T-helper 22 cell (primary cell): ENCODE data around the gene COMMD7.

Experiments
- DNase-seq: peaks from one replicate; pipeline ENCODE4 v3.0.0-alpha.2; 2020; ENCODE audit warnings: low read depth

Gene COMMD7

GRCh38 chr20:32743237-32744112 is at the start of gene COMMD7:
TSS of gene COMMD7 (minus strand) at chr20:32743467. CDS start at chr20:32743391, 76 bp downstream.
- peak; percentile 45 for DNase-seq

GRCh38 chr20:32792731-32793458 is 49.6 kb upstream of the COMMD7 start:
- no peak for DNase-seq

- DNase-seq = peak; percentile 13
These were observed 49.0 kb upstream of the COMMD7 start for GRCh38 chr20:32792316-32792715.

GRCh38 chr20:32790751-32791057 is 47.4 kb upstream of the COMMD7 start:
- DNase-seq = no peak

GRCh38 chr20:32789896-32790750 is 46.9 kb upstream of the COMMD7 start:
- DNase-seq = peak; percentile 34

GRCh38 chr20:32787168-32787567 is 43.9 kb upstream of the COMMD7 start:
- no peak for DNase-seq

- DNase-seq = no peak
These were observed 42.9 kb upstream of the COMMD7 start for GRCh38 chr20:32786059-32786760.

- DNase-seq = no peak
These were observed 41.3 kb upstream of the COMMD7 start for GRCh38 chr20:32784369-32785080.

- DNase-seq = no peak
These were observed 37.7 kb upstream of the COMMD7 start for GRCh38 chr20:32780749-32781655.

GRCh38 chr20:32780278-32780677 is 37.0 kb upstream of the COMMD7 start:
- no peak for DNase-seq

GRCh38 chr20:32779500-32780211 is 36.4 kb upstream of the COMMD7 start:
- DNase-seq = no peak

GRCh38 chr20:32777177-32777956 is 34.1 kb upstream of the COMMD7 start:
- no peak for DNase-seq

- DNase-seq = no peak
These were observed 32.2 kb upstream of the COMMD7 start for GRCh38 chr20:32775336-32775991.

- no peak for DNase-seq
These were observed 30.6 kb upstream of the COMMD7 start for GRCh38 chr20:32773855-32774254.

GRCh38 chr20:32773223-32773622 is 30.0 kb upstream of the COMMD7 start:
- no peak for DNase-seq

- no peak for DNase-seq
These were observed 28.8 kb upstream of the COMMD7 start for GRCh38 chr20:32772046-32772445.

GRCh38 chr20:32767418-32768198 is 24.3 kb upstream of the COMMD7 start:
- no peak for DNase-seq
